GM19035 (cell line): Measurements from ENCODE around the gene DLG2.

Source experiments
- ATAC-seq: cut with Tn5 transposase; IDR thresholded peaks from one replicate; pipeline ENCODE4 v1.9.1; 2021; ENCODE audit not compliant: unreplicated experiment

DLG2 gene

DNA sequence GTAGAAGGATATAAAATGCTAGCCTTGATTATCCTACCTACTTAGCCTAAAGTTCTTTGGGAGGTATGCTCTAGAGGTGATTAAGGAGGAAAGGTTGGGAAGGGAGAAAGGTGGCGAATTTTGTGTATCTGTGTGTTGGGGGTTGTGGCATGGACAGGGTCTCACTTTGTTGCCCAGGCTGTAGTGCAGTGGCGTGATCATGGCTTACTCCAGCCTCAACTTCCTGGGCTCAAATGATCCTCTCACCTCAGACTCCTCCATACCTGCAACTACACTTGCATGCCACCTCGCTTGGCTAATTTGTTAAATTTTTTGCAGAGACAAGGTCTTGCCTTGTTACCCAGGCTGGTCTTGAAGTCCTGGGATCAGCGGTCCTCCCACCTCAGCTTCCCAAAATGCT, 1094.8 kb downstream of the DLG2 start:
- no peak for ATAC-seq

DNA sequence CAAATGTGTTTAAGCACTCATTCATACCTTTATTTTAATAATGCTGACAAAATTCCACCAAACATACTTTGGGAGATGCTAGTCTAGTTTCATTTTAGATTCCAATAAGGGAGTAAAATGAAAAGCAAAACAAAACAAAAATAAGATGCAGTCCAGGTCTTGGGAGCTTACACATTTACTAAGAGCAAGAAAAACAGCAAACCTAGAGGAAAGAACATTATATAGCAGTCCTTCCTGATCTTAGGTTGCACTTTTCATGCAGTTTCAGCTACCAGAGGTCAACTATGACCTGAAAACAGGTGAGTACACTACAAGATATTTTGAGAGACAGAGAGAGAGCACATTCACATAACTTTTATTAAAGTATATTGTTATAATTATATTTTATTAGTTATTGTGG, 1100.9 kb downstream of the DLG2 start:
- no peak for ATAC-seq

DNA sequence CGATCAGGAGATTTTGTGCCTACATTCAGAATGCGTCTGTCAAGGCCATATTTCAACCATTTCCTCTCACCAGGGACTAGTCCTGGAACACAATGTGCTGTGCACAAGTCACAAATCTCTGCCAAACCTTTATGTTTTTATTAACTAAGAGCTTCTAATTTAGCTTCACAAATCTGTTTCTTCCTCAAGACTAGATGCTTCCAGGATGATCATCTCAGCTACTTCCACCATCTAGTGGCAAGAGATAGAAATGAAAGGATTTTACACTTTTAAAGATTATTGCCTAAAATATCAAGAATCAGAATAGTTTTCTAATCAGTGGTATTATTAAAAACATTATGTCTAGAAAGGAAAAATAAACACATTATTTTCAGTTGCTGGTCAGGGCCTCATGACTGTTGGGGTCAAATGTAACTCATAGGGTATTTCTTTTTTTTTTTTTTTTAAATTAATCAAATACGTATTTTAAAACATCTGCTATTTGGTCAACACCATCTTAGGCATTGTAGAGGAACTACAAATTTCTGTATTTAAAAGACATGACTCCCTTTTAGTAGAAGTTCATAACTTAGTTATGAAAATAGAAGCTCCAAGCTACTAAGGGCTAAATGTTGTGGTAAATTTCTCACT, 1102.6 kb downstream of the DLG2 start:
- no peak for ATAC-seq

DNA sequence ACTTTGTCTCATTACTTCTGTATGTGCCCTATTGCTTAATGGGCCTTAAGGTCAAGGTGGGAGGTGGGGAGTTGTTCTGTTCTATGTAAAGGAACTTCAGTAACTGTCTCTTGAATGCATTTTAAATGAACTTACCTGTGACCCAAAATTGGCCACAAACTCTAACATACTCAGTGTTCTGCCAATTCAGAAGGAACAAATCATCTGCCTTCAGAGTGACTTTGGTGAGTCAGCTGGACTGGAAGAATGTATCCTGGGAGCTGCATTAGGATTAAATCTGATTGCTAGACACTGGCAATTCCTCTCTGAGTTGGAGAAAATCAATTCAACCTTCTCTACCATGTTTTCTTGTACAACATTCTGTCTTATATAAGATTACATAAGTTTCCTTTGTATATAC, 1104.8 kb downstream of the DLG2 start:
- ATAC-seq = no peak

DNA sequence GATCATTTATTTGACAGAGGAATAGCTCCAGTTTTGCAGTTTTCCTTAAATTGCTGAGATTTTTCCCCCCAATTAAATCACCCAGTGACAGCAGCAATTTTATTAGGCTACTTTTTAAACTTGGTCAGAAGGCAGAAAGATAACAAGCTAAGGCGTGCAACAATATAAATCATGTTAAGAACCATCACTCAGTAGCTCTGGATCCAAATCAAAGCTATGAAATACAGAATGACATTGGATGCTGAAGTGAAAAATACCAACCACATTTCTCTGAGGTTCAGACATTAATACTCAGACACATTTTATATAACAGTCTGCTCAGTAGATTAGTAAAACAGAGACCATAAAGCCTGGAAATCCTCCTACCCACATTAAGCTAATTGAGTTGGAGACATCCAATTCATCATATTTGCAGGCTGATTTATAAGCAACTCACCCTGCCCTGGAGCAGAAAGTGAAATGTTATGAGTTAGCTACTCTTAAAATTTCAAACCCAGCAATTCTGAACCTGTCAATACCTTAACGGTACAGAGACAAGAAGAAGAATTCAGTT, 1108.4 kb downstream of the DLG2 start:
- ATAC-seq = no peak

DNA sequence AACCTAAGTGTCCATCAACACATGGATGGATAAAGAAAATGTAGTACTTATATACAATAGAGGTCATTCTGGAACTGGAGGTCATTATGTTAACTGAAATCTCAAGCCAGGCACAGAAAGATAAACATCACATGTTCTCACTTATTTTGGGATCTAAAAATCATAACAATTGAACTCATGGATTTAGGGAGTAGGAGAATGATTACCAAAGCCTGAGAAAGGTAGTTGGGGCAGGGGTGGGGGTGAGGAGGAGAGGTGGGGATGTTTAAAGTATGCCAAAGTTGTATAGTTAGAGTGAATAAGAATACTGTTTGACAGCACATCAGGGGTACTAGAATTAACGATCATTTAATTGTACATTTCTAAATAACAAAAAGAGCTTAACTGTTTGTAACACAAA, 1112.7 kb downstream of the DLG2 start:
- ATAC-seq = no peak

DNA sequence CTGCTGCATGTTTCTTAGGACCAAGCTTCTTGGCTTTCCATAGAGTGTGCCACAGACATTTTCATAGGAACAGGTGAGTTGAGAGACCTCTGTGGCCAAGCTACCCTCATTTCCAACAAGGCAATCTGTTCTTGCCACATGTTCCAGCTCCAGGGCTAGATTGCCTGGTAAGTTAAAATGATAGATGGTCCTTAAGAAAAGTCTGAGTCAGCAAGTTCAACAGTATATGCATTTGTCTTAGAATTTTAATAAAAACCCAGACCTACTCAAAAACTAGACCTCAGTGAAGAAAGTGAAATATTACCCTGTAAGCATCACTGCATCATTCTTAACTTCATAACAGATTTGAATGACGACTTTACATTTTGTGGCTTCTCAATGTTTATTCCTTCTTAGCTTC, 1123.6 kb downstream of the DLG2 start:
- ATAC-seq = no peak

DNA sequence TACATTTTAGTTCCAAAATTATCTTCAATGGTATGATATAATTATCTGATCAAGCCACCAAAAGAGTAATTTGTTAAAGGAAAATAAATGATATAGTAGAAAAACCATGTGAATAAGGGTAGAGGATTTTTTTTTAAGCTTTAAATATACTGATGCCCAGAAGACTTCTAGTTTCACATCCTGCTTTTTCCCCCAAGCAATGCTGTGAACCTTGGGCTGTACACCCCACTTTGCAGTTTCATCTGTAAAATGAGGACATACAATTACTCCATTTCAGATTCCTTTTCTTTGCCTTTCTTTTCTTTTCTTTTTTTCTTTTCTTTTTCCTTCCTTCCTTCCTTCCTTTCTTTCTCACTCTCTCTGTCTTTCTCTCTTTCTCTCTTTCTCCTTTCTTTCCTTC, 1125.4 kb downstream of the DLG2 start:
- ATAC-seq = no peak

DNA sequence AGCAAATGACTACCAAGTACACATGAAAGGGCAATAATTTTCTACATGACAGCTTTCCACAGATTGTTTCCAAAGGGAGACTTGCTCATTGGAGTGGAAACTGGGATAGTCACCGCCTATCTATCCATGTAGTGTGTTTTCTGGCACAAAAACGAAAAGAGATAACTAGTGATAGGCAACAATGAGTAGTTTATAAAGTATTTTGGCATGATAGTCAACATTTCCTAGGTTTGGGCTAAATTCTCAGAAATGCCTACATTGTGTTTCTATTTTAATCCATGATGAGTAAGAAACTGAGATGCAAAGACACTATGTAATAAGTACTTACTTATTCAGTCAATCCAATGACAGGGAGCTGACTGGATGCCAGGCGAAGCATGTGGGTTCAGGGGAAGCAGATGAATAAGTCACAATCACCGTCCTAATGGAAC, 1129.1 kb downstream of the DLG2 start:
- no peak for ATAC-seq

DNA sequence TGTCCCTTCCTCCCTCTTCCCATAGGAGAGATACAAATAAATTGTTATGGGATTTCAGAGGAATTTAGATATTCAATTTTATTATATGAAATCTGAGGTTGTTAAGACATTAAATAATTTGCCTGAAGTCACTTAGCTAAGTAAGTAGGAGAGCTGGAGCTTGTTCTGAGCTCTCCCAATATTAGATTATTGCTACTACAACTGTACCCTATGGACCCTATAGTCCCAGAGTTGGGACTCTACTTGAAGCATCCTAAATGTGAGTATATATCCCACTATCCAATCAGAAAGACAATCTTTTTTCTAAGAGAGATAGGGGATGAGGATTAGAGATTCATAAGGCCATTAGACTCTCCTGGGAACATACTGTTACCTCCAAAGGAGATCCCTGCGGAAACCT, 1130.0 kb downstream of the DLG2 start:
- ATAC-seq = no peak

DNA sequence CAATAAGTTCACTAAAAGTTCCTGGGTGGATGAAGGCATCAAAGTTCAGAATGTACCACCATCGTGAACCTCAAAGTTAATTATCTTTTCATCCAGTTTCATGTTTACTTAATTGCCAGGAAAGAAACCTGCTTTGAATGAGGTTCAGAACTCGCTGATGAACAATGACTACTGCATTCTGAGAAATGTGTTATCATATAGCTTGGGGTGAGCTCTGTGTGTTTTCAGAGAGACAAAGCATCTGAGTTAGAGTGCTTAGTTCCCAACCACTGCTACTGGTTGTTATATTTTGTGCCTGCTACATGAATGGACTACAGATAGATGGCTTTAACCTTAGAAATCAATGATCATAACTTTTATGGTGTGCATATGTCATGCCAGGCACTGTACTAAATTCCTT, 1131.0 kb downstream of the DLG2 start:
- ATAC-seq = no peak

DNA sequence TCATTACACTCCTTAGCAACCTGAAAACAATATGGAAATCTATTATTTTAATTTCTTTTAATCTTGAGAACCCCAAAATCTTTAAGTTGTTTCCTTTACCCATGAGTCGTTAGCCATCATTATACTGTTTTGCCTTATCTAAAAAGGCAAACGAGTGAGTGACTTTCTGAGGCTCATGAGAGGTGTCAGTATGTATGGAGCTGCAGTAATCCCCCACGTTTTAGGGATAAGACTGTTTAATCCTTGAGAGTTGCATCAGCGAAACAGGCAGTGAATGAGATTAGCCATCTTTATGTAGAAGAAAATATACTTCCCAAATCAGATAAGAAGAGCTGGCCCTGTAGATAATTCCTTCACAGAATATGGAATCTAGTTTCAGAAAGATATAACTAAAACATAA, 1147.0 kb downstream of the DLG2 start:
- no peak for ATAC-seq

DNA sequence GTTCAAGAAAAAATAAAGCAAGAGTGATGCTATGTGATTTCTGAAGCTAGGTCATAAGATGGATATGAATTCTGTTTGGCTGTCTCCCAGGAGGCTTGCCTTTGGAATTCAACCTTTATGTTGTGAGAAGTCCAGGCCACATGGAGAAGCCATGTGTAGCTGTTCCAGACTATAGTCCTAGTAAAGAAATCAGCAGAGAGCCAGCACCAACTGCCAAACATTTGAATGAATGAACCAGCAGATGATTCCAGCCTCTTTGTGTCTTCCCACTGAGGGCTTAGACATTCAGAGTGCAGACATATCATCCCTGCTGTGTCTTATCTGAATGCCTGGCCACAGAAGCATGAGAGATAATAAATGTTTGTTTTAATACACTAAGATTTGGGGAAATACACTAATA, 1150.6 kb downstream of the DLG2 start:
- ATAC-seq = no peak

DNA sequence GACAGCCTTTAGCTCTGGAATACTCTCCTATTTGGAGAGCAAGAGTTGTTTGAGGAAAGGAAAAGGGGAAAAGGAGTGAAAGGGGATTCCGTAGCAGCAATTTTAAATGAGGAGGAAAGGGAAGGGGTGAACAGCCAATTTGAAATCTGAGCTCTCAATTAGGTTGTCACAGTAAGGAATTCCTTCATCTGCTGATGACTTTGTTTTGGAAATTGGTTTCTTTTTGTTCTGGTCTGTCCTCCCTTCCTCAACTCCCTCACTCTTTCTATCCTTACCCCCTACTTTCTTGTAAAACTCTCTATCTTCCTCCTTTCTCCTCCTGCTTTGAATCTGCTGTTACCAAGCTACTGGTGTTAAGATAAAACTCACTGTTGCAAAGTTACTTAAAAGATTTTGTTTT, 1155.6 kb downstream of the DLG2 start:
- ATAC-seq = no peak

DNA sequence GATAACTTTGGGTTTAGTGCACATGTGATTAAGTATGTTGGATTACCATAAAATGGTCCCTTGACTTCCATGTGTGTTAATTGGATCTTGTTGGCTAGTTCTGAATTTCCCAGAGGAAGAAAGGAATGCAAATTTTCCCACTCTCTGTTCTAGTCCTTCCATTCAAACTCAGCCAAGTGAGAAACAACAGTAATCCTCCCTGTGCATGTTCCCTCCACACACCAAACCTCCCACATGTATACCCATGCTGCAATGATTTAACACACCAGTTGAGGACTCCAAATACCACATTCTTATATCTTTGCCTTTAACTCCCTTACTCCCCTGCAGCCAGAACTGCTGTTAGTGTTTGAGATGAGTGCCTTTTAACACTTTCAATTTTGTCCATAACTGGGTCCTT, 1158.9 kb downstream of the DLG2 start:
- no peak for ATAC-seq

DNA sequence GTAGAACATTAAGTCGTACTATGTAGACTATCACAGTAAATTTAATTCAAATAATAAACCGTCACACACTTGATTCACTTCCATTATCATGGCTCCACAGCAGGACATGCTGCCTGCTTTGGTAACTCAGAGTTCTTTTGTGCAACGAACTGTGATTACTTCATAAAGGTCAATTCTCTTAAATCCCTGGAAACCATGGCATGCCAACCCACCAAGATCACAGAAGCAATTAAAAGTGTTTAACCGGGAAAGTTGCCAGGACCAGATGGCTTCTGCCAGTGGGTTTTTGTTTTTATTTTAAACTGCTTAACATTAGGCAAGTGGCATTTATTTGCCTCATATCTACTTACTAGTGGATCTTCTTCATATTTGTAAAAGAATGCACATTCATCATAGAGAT, 1162.1 kb downstream of the DLG2 start:
- no peak for ATAC-seq

DNA sequence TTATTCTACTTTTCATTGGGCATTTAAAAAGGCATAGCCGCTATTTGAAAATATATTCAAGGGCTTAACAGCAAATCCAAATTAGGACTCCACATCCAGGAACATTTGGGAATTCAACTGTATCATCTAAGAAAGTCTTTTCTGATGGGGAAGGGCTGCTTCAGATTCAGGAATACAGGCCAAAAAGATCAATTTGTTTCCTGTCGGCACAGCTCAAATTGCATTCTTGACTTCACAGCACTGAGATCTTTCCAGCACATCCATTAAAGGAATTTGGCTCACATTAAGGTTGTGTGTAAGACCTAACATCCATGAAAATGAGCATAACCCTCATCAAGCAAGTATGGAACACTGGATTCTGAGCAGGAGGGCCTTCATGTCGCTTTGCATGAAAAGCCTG, 1171.5 kb downstream of the DLG2 start:
- no peak for ATAC-seq

DNA sequence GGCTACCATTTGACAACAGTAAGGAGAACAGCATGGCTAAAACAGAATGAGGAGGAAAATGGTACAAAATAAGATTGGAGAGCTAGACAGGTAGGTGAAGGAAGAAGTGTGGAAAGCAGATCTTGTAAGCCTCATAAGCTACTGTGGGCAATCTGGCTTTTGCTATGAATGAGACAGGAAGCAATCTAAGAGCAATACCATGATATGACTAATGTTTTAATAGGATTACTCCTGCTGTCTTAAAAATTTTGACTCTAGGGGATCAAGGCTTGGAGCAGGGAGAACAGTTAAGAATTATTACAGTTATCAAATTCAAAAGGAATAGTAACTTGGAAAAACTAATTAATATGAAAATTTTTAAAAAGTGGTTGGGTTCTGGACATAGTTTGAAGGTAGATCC, 1174.9 kb downstream of the DLG2 start:
- ATAC-seq = no peak

DNA sequence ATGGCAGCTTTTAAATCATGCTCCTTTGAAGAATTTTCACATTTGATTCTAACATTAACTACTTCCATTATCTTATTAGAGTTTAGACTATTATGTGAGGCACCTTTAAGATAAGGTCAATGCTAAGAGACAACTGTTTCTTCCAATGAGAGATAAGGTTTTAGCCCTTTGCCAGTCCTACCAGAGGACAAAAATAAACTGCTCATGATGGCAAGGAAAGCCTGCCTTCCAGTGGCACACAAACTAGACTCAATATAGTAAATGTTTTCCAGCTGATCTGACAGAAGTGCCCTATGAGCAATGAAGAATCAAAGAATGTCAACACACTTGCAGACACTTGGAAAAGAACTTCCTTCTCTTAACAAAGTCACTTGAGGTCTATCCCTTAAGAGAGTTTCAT, 1188.6 kb downstream of the DLG2 start:
- no peak for ATAC-seq

DNA sequence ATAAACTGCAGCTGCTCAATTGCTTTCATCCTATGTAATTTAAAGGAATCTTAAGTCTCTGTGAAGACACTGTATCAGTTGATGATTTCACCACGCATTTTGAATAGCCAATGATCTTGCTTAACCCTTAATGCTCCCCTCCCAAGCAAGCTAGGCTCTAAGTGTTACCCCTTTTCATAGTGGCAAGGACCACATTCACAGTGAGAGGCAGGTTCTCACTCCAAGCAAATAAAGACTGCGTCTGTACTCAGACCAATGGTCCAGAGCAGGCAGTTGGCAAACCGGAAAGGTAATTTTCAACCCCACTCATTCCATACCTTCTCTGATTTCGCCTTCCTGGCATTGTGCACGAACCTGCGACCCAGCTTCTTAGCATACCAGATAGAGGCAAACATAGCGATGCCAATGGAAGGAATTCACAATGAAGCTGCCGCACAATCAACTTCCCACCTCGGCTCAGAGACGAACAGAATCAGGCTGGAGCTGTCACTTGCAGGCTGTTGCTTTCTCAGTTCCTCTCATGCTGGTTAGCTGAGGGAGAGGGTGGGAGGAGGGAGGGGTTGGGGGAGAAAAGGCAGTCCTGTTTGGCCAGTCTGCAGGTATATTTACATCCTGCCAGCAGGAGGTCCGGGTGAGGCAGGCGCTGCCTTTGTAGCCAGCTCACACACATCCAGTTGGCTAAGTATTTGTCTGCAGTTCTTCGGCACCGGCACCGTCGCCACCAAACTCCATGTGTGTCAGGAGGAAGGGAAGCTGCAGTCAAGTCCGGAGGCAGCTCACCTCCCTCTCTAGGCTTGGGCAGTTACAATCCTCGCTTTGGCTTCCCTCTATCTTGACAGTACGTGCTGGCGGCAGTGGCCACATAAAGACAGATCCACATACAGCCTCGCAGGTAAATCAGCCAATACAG, 1189.8 kb downstream of the DLG2 start:
- ATAC-seq = peak; percentile 76

DNA sequence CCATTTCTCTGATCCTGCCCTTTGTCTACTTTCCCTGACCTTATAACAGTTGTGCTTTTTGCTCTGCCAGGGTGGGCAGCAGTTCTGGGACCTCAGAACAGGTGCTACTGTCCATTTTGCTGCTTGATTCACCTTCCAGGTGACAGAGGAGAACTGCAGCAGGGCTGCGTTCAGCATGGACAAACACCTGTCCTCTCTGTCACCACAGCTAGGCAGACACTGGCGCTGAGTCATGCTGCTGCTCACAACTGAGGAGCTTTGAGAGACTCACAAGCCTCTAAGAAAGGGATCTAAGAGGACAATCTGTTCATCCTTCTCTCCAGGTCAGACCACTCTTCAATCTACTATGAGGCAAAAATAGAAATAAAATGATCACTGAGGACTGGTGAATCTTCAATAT, 1196.5 kb downstream of the DLG2 start:
- no peak for ATAC-seq

DNA sequence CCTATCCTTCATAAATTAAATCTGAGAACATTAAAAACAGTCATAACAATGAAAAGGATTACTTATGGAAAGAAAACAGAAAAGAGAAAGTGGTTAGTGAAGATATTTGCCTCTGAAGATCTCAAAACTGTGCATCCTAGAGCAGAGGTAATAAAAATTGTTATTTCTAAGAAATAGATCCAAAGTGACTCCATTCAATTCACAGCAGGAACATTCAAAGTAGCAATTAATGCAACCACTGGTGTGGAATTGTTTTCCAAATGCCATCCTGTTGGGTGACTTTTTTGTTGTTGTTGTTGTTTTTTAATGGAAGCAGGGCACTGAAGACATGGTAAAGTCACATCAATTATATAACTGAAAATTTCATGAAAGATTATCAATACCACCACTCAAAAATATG, 1201.5 kb downstream of the DLG2 start:
- no peak for ATAC-seq
